Measurements from ENCODE around the gene DSTN.
A peak's percentile ranks its signal among the peaks of the same experiment; 100 is the strongest.

Gene DSTN

DNA sequence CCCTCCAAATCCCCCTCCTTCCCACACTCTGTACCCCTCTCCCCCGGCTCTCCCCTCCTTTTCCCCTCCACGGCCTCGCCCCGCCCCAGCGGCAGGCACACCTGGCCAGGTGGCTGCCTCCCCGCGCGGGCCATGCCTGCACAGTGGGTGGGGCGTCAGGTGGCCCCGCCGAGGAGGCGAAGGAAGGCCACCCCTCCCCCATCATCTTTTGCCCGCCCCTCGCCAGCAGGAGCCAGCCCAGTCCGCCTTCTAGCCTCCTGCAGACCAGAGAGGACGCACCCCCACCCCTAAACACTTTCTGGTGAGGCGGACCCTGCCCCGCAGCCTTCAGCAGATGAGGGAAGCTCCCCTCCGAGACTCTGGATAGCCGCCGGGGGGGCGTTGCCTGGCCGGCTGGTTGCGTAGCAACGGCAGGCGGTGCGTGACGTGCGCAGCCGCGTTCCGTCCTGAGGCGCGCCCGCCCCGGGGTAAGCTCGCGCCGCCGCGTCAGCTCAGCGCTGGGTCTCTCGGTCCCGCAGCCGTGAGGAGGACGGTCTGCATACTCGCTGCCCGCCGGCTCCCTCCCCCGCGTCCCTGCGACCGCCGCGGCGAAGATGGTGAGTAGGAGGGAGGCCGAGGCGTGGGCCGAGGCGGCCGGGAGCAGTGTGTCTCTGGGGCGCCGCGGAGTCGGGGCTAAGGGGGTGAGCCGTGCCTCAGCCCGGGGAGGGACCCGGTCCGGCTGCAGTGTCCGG lies at the start of gene DSTN:
DSTN (plus strand) TSS at position 460 of the 731 bp plus-strand sequence; CDS start at position 594, 134 bp downstream.
- peak within 1 kb of the TSS; percentile 100 for H3K27ac ChIP-seq (ENCODE audit: low read depth, low read length)
- no peaks in the 10 kb centered on the region for H3K36me3 ChIP-seq (ENCODE audit: control insufficient read depth, insufficient read depth, low read length)
- peak within 1 kb of the TSS; percentile 84 for H3K4me3 ChIP-seq (ENCODE audit: low read length)
- peak within 1 kb of the TSS; percentile 92 for H3K9ac ChIP-seq (ENCODE audit: low read length)
- no peaks in the 10 kb centered on the region for H3K27me3 ChIP-seq (ENCODE audit: control insufficient read depth, insufficient read depth, low read length)
- peaks cover 21% of the 10 kb centered on the region for H3K4me1 ChIP-seq (ENCODE audit: control insufficient read depth, insufficient read depth, low read length)

- Histone ChIP-seq H3K4me1 (ENCODE audit: control insufficient read depth, insufficient read depth, low read length) (no peaks in the 10 kb centered on the region), H3K9ac (ENCODE audit: low read length) (no peak overlapping the region), H3K27ac (ENCODE audit: low read depth, low read length) (no peak overlapping the region), H3K4me3 (ENCODE audit: low read length) (no peak overlapping the region), H3K27me3 (ENCODE audit: control insufficient read depth, insufficient read depth, low read length) (no peaks in the 10 kb centered on the region), H3K36me3 (ENCODE audit: control insufficient read depth, insufficient read depth, low read length) (no peaks in the 10 kb centered on the region)
Observed at GRCh38 chr20:17520583-17520982, 49.3 kb upstream of the DSTN start.

DNA sequence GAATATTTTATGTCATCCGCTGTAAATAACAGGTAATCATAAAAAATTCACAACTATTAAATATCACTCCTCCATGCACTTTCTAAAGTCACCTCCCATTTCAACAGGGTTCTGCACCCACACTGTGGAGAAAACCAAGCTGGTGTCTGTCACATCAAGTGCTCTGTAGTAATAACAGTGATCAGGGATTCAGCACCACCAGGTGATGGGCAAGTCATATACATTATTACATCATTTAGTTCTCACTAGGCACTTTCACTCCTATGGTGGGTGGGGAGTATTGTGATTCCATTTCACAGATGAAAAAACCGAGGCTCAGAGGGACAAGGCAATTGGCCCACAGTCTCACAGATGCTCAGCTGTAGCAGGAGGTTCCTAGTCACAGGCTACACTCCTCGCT lies 47.3 kb upstream of the DSTN start:
- no peaks in the 10 kb centered on the region for H3K4me1 ChIP-seq (ENCODE audit: control insufficient read depth, insufficient read depth, low read length)
- H3K4me3 ChIP-seq (ENCODE audit: low read length), result no peak overlapping the region
- H3K27ac ChIP-seq (ENCODE audit: low read depth, low read length), result no peak overlapping the region
- H3K36me3 ChIP-seq (ENCODE audit: control insufficient read depth, insufficient read depth, low read length), result no peaks in the 10 kb centered on the region
- H3K27me3 ChIP-seq (ENCODE audit: control insufficient read depth, insufficient read depth, low read length), result no peaks in the 10 kb centered on the region
- no peak overlapping the region for H3K9ac ChIP-seq (ENCODE audit: low read length)

DNA sequence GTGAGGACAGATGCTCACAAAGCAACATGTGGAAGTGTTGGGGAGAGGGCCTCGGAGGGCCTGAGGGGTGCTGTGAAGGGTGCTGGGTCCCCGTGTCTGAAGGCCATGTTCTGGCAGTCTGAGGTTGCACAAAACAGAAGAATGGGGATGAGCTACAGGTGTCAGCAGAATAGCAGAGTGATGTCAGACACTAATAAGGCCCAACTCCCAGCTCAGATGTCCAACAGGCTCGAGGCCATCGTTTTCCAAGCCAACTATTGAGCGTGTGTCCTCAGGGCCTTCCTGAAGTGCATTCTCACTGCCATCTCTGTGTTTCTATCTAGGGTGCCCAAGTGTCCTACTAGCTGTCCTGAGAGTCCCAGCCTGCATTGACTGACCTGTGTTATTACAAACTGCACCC lies 46.5 kb upstream of the DSTN start:
- H3K4me3 ChIP-seq (ENCODE audit: low read length), result no peak overlapping the region
- H3K36me3 ChIP-seq (ENCODE audit: control insufficient read depth, insufficient read depth, low read length), result no peaks in the 10 kb centered on the region
- H3K4me1 ChIP-seq (ENCODE audit: control insufficient read depth, insufficient read depth, low read length), result no peaks in the 10 kb centered on the region
- no peaks in the 10 kb centered on the region for H3K27me3 ChIP-seq (ENCODE audit: control insufficient read depth, insufficient read depth, low read length)
- no peak overlapping the region for H3K9ac ChIP-seq (ENCODE audit: low read length)
- H3K27ac ChIP-seq (ENCODE audit: low read depth, low read length), result no peak overlapping the region

DNA sequence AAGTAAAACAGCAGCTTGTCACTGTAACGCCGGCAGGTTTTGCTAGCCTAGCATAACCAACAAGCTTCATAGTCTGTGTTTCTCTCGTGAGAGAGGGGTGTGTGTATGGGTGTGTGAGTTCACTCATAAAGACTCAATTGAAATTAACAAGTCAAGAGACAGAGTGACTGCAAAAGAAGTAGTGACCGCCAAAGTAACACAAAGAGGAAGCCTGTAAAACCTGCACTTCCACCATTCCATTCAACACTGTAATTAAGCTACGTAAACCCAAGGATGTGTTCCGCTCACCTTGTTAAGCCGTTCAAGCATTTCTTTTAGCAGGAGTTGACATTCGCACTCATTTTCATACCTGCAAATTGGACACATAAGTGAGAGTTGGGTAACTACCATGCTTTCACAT lies 45.3 kb upstream of the DSTN start:
- Histone ChIP-seq H3K9ac (ENCODE audit: low read length) (no peak overlapping the region), H3K27ac (ENCODE audit: low read depth, low read length) (no peak overlapping the region), H3K4me1 (ENCODE audit: control insufficient read depth, insufficient read depth, low read length) (no peaks in the 10 kb centered on the region), H3K4me3 (ENCODE audit: low read length) (no peak overlapping the region), H3K27me3 (ENCODE audit: control insufficient read depth, insufficient read depth, low read length) (no peaks in the 10 kb centered on the region), H3K36me3 (ENCODE audit: control insufficient read depth, insufficient read depth, low read length) (no peaks in the 10 kb centered on the region)

DNA sequence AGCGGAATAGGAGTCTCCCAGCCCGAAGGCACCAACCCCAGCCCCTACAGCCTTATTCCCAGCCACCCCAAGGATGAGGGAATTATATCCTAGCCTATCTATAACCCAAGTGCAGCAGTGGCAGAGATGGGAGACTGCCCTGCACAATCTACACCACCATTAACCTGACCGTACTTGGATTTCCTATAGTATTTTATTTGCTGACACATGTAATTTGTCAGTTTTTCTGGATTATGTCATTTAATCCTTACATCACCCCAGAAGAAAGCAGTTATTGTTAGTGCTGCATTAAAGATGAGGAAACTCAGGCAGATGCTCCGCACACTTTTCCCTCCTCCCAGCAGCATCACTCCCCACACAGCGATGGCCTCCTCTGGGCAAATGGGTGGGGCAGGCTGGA lies 44.7 kb upstream of the DSTN start:
- Histone ChIP-seq H3K9ac (ENCODE audit: low read length) (no peak overlapping the region), H3K4me1 (ENCODE audit: control insufficient read depth, insufficient read depth, low read length) (no peaks in the 10 kb centered on the region), H3K27ac (ENCODE audit: low read depth, low read length) (no peak overlapping the region), H3K4me3 (ENCODE audit: low read length) (no peak overlapping the region), H3K27me3 (ENCODE audit: control insufficient read depth, insufficient read depth, low read length) (no peaks in the 10 kb centered on the region), H3K36me3 (ENCODE audit: control insufficient read depth, insufficient read depth, low read length) (no peaks in the 10 kb centered on the region)

DNA sequence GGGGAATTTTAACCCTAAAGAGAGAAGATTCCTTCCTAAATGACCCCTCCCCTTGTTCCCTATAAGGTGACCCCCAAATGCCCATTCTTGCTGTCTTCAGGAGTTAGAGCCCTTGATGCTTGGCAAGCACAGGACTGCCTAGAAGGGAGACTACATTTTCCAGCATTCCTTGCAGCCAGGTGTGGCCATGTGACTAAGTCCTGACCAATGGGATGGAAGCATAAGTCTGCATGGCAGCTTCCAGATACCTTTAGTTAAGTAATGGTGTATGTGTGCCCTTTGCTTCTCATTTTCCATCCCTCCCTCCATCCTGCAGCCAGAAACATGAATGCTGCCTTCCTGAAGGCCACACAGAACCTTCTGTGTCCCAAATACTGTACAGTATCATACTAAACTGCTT lies 44.2 kb upstream of the DSTN start:
- no peaks in the 10 kb centered on the region for H3K36me3 ChIP-seq (ENCODE audit: control insufficient read depth, insufficient read depth, low read length)
- H3K9ac ChIP-seq (ENCODE audit: low read length), result no peak overlapping the region
- H3K27ac ChIP-seq (ENCODE audit: low read depth, low read length), result no peak overlapping the region
- H3K4me3 ChIP-seq (ENCODE audit: low read length), result no peak overlapping the region
- H3K4me1 ChIP-seq (ENCODE audit: control insufficient read depth, insufficient read depth, low read length), result no peaks in the 10 kb centered on the region
- no peaks in the 10 kb centered on the region for H3K27me3 ChIP-seq (ENCODE audit: control insufficient read depth, insufficient read depth, low read length)

- H3K36me3 ChIP-seq (ENCODE audit: control insufficient read depth, insufficient read depth, low read length), result no peaks in the 10 kb centered on the region
- H3K4me1 ChIP-seq (ENCODE audit: control insufficient read depth, insufficient read depth, low read length), result peaks cover 4% of the 10 kb centered on the region
- H3K27ac ChIP-seq (ENCODE audit: low read depth, low read length), result no peak overlapping the region
- no peak overlapping the region for H3K9ac ChIP-seq (ENCODE audit: low read length)
- H3K4me3 ChIP-seq (ENCODE audit: low read length), result no peak overlapping the region
- H3K27me3 ChIP-seq (ENCODE audit: control insufficient read depth, insufficient read depth, low read length), result no peaks in the 10 kb centered on the region
Observed at GRCh38 chr20:17529586-17529985, 40.3 kb upstream of the DSTN start.

GRCh38 chr20:17530153-17530552 lies 39.7 kb upstream of the DSTN start:
- Histone ChIP-seq H3K27ac (ENCODE audit: low read depth, low read length) (no peak overlapping the region), H3K36me3 (ENCODE audit: control insufficient read depth, insufficient read depth, low read length) (no peaks in the 10 kb centered on the region), H3K27me3 (ENCODE audit: control insufficient read depth, insufficient read depth, low read length) (no peaks in the 10 kb centered on the region), H3K4me1 (ENCODE audit: control insufficient read depth, insufficient read depth, low read length) (peaks cover 4% of the 10 kb centered on the region), H3K4me3 (ENCODE audit: low read length) (no peak overlapping the region), H3K9ac (ENCODE audit: low read length) (no peak overlapping the region)

- peaks cover 4% of the 10 kb centered on the region for H3K4me1 ChIP-seq (ENCODE audit: control insufficient read depth, insufficient read depth, low read length)
- peak within 1 kb of the TSS; percentile 77 for H3K27ac ChIP-seq (ENCODE audit: low read depth, low read length)
- H3K27me3 ChIP-seq (ENCODE audit: control insufficient read depth, insufficient read depth, low read length), result no peaks in the 10 kb centered on the region
- peak within 1 kb of the TSS; percentile 16 for H3K9ac ChIP-seq (ENCODE audit: low read length)
- no peaks in the 10 kb centered on the region for H3K36me3 ChIP-seq (ENCODE audit: control insufficient read depth, insufficient read depth, low read length)
- peak within 1 kb of the TSS; percentile 72 for H3K4me3 ChIP-seq (ENCODE audit: low read length)
Observed at GRCh38 chr20:17530716-17531664, 38.9 kb upstream of the DSTN start, which contains the start of gene BFSP1. Gene BFSP1, minus strand, starts transcription at chr20:17531379. Its CDS starts 50 bp downstream, at chr20:17531329.

DNA sequence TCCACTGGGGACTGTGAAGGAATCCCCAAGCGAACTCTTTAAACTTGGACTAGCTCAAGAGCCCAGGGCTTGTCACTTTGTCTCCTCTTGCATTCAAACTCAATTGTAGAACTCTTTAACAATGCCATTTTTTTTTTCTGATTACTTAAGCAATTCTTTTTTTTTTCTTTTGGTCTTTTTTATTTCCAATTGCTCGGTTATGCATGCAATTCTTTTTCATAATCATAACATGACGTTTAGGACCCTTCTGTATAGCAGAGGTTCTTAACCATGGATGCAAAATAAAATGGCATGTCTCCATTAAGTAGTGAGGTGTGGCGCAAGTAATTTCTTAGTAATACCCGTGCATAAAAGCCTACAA lies 38.2 kb upstream of the DSTN start:
- Histone ChIP-seq H3K9ac (ENCODE audit: low read length) (no peak overlapping the region), H3K4me3 (ENCODE audit: low read length) (peak overlapping the region; percentile 72), H3K27ac (ENCODE audit: low read depth, low read length) (peak overlapping the region; percentile 77), H3K36me3 (ENCODE audit: control insufficient read depth, insufficient read depth, low read length) (no peaks in the 10 kb centered on the region), H3K27me3 (ENCODE audit: control insufficient read depth, insufficient read depth, low read length) (no peaks in the 10 kb centered on the region), H3K4me1 (ENCODE audit: control insufficient read depth, insufficient read depth, low read length) (peaks cover 4% of the 10 kb centered on the region)

DNA sequence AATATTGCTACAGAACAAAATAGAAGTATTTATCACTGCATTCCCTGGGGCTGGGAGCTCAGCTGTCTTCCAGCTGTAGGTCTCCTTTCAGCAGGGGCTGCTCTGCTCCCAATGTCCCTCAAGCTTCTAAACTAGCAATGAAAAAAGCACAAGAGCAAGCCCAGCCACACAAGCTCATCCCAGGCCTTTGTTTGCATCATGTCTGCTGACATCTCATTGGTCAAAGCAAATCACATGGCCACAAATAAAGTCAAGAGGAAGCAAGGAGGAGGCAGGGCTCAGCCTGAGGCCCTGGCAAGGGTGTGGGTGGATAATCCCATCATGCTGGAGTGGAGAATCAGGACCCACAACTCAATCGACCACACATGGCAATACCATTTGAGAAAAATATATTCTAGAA lies 36.5 kb upstream of the DSTN start:
- peaks cover 12% of the 10 kb centered on the region for H3K4me1 ChIP-seq (ENCODE audit: control insufficient read depth, insufficient read depth, low read length)
- H3K27me3 ChIP-seq (ENCODE audit: control insufficient read depth, insufficient read depth, low read length), result no peaks in the 10 kb centered on the region
- H3K36me3 ChIP-seq (ENCODE audit: control insufficient read depth, insufficient read depth, low read length), result no peaks in the 10 kb centered on the region
- no peak overlapping the region for H3K4me3 ChIP-seq (ENCODE audit: low read length)
- no peak overlapping the region for H3K9ac ChIP-seq (ENCODE audit: low read length)
- H3K27ac ChIP-seq (ENCODE audit: low read depth, low read length), result no peak overlapping the region

Data from rectal smooth muscle tissue (tissue), 1 donor.